Esophagus muscularis mucosa (tissue), 4 donors: ENCODE data around the gene MC3R. TPM values are rescaled to one million over a fixed set of nuclear protein-coding genes. Genes with fewer than 3 reads are reported as not detected.
A peak's percentile ranks its signal among the peaks of the same experiment; 100 is the strongest.

ENCODE experiments used
- DNase-seq: peaks from one replicate; pipeline ENCODE4 v3.0.0-alpha.2; 2017; ENCODE audit errors: extremely low spot score
- H3K27ac ChIP-seq, 4 donors: fragments of 200-600 bp; sonication (generic); replicated peaks in 1 of 4; 1 replicate in 3 of 4; 2 replicates in 1 of 4; pipeline ENCODE4 v1.5.1; 2016 to 2019; ENCODE audit warnings: mild to moderate bottlenecking in 1 of 4
- H3K27me3 ChIP-seq, 4 donors: fragments of 200-600 bp; sonication (generic); one replicate each; pipeline versions ENCODE4 v1.5.1 to v1.6.0; 2016 to 2019
- H3K36me3 ChIP-seq, 4 donors: fragments of 200-600 bp; sonication (generic); one replicate each; pipeline ENCODE4 v1.5.1; 2016 to 2019
- H3K4me1 ChIP-seq, 4 donors: fragments of 200-600 bp; sonication (generic); one replicate each; pipeline ENCODE4 v1.5.1; 2016 to 2019
- H3K4me3 ChIP-seq, 4 donors: fragments of 200-600 bp; sonication (generic); 1 replicate in 2 of 4; 2 replicates in 2 of 4; pipeline ENCODE4 v1.5.1; 2016 to 2019; ENCODE audit warnings: mild to moderate bottlenecking in 4 of 4, moderate library complexity in 1 of 4
- H3K9me3 ChIP-seq, 4 donors: fragments of 200-600 bp; sonication (generic); 1 replicate in 3 of 4; 2 replicates in 1 of 4; pipeline ENCODE4 v1.5.1; 2016 to 2019
- CTCF ChIP-seq, 3 experiments: fragments of 200-600 bp in 2 of 3; fragments of 450-650 bp in 1 of 3; sonication (generic) in 2 of 3; IDR thresholded peaks; one replicate each; pipeline ENCODE4 v1.5.1; 2017 to 2019; ENCODE audit warnings: antibody characterized with exemption in 3 of 3, mild to moderate bottlenecking in 2 of 3, moderate library complexity in 1 of 3
- EP300 ChIP-seq: sonication (generic); formaldehyde crosslinking; IDR thresholded peaks from one replicate; pipeline ENCODE4 v1.6.1; 2017; ENCODE audit warnings: antibody characterized with exemption
- POLR2A ChIP-seq: fragments of 450-650 bp; IDR thresholded peaks from one replicate; pipeline ENCODE4 v1.6.1; 2017; ENCODE audit warnings: antibody characterized with exemption, moderate library complexity, mild to moderate bottlenecking, low read depth
- POLR2AphosphoS5 ChIP-seq, 2 donors: sonication (generic); formaldehyde crosslinking; IDR thresholded peaks; one replicate each; pipeline ENCODE4 v1.6.1; 2017; ENCODE audit warnings: antibody characterized with exemption in 2 of 2
- WGBS: methylation state at CpG from one replicate; pipeline ENCODE4 v1.1.5; 2018; 5-methylcytosine and 5-hydroxymethylcytosine counted together
- intact Hi-C: fragments of 100-400 bp; cut with DNase I; formaldehyde crosslinking; loops from one replicate; pipeline ENCODE4 v1.15.1; 2023
- small RNA-seq, 3 donors: library from RNA; depleted of rRNA; stranded (forward); fragments of <200 nt; gene quantifications; one replicate each; pipeline ENCODE3, GENCODE V24; 2016
- total RNA-seq, 4 donors: library from RNA; depleted of rRNA; stranded (reverse); fragments of >200 nt; gene quantifications; one replicate each; pipeline versions ENCODE4 v1.1.0 to v1.2.1, GENCODE V29; 2016

The MC3R gene
- total RNA-seq, 4 donors from 2014 or later, result not detected

DNA sequence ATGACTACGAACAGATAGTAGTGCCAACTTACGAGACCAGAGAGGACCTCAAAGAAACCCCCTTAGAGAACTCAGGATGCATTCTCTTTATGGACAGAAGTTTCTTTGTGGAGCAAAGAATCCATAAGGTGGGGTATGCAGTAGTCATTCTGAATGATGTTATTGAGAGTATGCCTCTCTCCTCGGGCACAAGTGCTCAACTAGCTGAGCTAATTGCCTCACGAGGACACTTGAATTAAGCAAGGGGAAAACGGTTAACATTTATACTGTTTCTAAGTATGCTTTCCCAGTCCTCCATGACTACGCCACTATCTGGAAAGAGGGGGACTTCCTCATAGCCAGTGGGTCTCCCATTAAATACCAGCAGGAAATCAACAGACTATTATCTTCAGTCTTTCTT is 25.6 kb downstream of the MC3R start:
- H3K4me3 ChIP-seq, result no peak overlapping the region
- H3K9me3 ChIP-seq, result peaks cover 0 to 4% (median 0%) of the 10 kb centered on the region in 4 donors
- H3K36me3 ChIP-seq, result no peaks in the 10 kb centered on the region
- DNase-seq, result no peak
- 76% methylated on average over 6 of the region's 6 CpGs for WGBS
- H3K27me3 ChIP-seq, result no peaks in the 10 kb centered on the region
- TF ChIP-seq CTCF (IDR thresholded peaks at IDR 0.05) (no peak), EP300 (no peak), POLR2A (no peak), POLR2AphosphoS5 (IDR thresholded peaks at IDR 0.05) (no peak)
- intact Hi-C loops, result no loop called here
- no peaks in the 10 kb centered on the region for H3K4me1 ChIP-seq
- H3K27ac ChIP-seq, result no peak overlapping the region

GRCh38 chr20:56278196-56278595 is 29.7 kb downstream of the MC3R start:
- no peak overlapping the region for H3K27ac ChIP-seq
- TF ChIP-seq POLR2A, result no peak
- no peak for TF ChIP-seq CTCF (IDR thresholded peaks at IDR 0.05)
- TF ChIP-seq POLR2AphosphoS5 (IDR thresholded peaks at IDR 0.05), result no peak
- no peak for TF ChIP-seq EP300
- H3K4me3 ChIP-seq, result no peak overlapping the region
- 61% methylated on average over 2 of the region's 2 CpGs for WGBS
- peaks cover 0 to 4% (median 0%) of the 10 kb centered on the region in 4 donors for H3K9me3 ChIP-seq
- H3K4me1 ChIP-seq, result no peaks in the 10 kb centered on the region
- H3K27me3 ChIP-seq, result no peaks in the 10 kb centered on the region
- intact Hi-C loops, result no loop called here
- H3K36me3 ChIP-seq, result no peaks in the 10 kb centered on the region
- DNase-seq, result no peak

DNA sequence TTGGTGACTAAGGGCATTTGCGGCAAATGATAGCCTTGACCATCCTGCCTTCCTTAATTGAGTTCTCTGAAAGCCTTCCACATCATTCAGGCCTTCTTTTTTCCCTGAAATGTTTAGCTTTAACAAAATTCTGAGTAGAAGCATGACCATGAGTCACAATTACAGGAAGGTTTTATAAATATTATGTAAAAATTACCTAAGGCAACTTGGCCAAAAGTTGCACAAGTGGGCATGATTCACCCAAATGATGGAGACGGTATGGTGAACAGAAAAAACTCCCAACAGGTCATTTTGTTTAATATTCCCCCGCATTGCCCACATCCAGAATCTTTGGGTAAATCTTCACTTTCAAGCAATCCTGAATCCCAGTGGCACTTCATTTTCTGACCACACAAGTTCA is 37.0 kb downstream of the MC3R start:
- Histone ChIP-seq H3K36me3 (no peaks in the 10 kb centered on the region), H3K27me3 (no peaks in the 10 kb centered on the region), H3K4me3 (no peak overlapping the region), H3K9me3 (no peaks in the 10 kb centered on the region), H3K4me1 (no peaks in the 10 kb centered on the region), H3K27ac (no peak overlapping the region)
- 81% methylated on average over 3 of the region's 3 CpGs for WGBS
- DNase-seq, result no peak
- TF ChIP-seq POLR2AphosphoS5 (IDR thresholded peaks at IDR 0.05) (no peak), CTCF (IDR thresholded peaks at IDR 0.05) (no peak), EP300 (no peak), POLR2A (no peak)
- intact Hi-C loops, result no loop called here

- WGBS, result 79% methylated on average over 5 of the region's 5 CpGs
- Histone ChIP-seq H3K27ac (no peak overlapping the region), H3K27me3 (no peaks in the 10 kb centered on the region), H3K4me3 (no peak overlapping the region), H3K36me3 (no peaks in the 10 kb centered on the region), H3K4me1 (no peaks in the 10 kb centered on the region), H3K9me3 (no peaks in the 10 kb centered on the region)
- DNase-seq, result peak; percentile 39
- intact Hi-C loops, result no loop called here
- no peak for TF ChIP-seq EP300
- no peak for TF ChIP-seq POLR2AphosphoS5 (IDR thresholded peaks at IDR 0.05)
- TF ChIP-seq POLR2A, result no peak
Measured at GRCh38 chr20:56289652-56290051, 41.1 kb downstream of the MC3R start.

DNA sequence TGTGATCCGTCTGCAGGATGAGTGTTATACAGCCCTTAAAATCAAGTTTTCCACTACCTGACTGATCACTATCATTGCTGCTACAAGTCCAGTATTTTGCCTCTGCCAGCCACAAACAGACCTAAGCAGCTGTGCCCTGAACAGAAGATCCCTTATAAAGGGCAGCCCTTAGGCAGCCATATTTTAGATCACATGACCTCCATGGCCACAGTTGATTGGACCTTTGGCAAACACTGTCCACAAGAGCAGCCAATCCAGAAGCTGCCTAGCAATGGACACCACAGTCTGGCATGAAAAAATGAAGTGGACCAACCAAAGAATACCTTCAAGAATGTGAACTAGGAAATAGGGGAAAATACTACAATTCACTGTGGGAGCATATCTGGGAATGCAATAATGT is 50.8 kb downstream of the MC3R start:
- Histone ChIP-seq H3K27ac (no peak overlapping the region), H3K9me3 (no peaks in the 10 kb centered on the region), H3K4me1 (no peaks in the 10 kb centered on the region), H3K36me3 (no peaks in the 10 kb centered on the region), H3K4me3 (no peak overlapping the region), H3K27me3 (peaks cover 0 to 7% (median 0%) of the 10 kb centered on the region in 4 donors)
- no peak for TF ChIP-seq POLR2AphosphoS5 (IDR thresholded peaks at IDR 0.05)
- TF ChIP-seq POLR2A, result no peak
- TF ChIP-seq EP300, result no peak
- no peak for TF ChIP-seq CTCF (IDR thresholded peaks at IDR 0.05)
- intact Hi-C loops, result no loop called here
- WGBS, result 62% methylated on average over 1 of the region's 1 CpG
- DNase-seq, result no peak

Small RNA genes within 50 kb of the gene (small RNA-seq; reads per million reads assigned to genes)
- gene RNA5SP487, result 0 reads per million in 3 donors

Other genes starting within 250 kb of the MC3R start
- gene CBLN4, start 243.2 kb upstream of the MC3R start, total RNA-seq, result under 1 TPM in 1 of 4 donors, not detected in 3; 0.11 TPM
- gene FAM210B, start 110.2 kb downstream of the MC3R start, total RNA-seq, result 10 to 100 TPM; 48.2 to 75.0 (median 54.5) TPM
- gene AURKA, start 143.5 kb downstream of the MC3R start, total RNA-seq, result 1 to 10 TPM in 3 of 4 donors, under 1 TPM in 1; 0.66 to 2.1 (median 1.4) TPM
- 10 to 100 TPM; 16.2 to 22.9 (median 20.7) TPM for gene CSTF1, start 143.9 kb downstream of the MC3R start, total RNA-seq
- gene CASS4, start 163.5 kb downstream of the MC3R start, total RNA-seq, result 1 to 10 TPM; 3.1 to 8.1 (median 5.4) TPM
- gene RTF2, start 219.9 kb downstream of the MC3R start, total RNA-seq, result 10 to 100 TPM; 71.0 to 93.3 (median 78.5) TPM